PC-9 (cell line): Measurements from ENCODE around the gene STEAP3.

Source experiments
- EZH2 ChIP-seq: fragments of 200-600 bp; sonication (generic); IDR thresholded peaks from 2 replicates; pipeline ENCODE4 v1.8.0; 2017; ENCODE audit warnings: antibody characterized with exemption, low read depth
- TF ChIP-seq, protein P1 (sequence below): fragments of 200-600 bp; sonication (generic); conservative IDR thresholded peaks from 2 replicates; pipeline ENCODE4 v1.6.1; 2017; ENCODE audit warnings: mixed run types, antibody characterized with exemption, mild to moderate bottlenecking, moderate library complexity

DNA sequence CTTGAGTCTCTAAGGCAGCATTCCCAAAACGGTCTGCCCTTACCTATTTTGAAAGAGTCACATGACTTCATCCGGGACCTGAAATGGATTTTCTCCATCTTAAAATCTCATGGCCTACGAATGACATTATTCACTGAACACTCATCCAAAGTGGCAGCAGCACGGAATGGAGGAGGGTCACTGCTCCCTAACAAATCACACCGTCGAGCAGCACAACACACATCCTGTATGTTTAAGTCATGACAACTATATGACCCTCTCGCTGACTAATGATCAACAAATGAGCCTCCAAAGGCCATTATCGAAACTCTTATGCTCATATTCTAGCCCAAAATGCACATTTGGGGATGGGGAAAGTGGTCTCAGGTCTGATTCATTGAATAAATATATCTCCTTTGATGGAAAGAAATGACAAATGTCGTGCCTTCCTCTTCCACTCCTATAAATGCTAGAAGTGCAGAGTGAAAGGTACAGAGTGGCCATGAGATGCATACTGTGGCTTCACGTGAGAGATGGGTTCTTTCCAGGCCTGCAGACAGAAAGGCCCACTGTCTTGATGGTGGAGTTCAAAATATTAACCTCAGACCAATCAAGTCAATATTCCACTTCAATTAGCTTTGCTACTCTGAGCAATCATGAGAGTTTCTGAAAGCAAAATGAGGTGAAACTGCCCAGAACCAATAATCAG lies 72.2 kb downstream of the STEAP3 start:
- TF ChIP-seq, protein P1, sequence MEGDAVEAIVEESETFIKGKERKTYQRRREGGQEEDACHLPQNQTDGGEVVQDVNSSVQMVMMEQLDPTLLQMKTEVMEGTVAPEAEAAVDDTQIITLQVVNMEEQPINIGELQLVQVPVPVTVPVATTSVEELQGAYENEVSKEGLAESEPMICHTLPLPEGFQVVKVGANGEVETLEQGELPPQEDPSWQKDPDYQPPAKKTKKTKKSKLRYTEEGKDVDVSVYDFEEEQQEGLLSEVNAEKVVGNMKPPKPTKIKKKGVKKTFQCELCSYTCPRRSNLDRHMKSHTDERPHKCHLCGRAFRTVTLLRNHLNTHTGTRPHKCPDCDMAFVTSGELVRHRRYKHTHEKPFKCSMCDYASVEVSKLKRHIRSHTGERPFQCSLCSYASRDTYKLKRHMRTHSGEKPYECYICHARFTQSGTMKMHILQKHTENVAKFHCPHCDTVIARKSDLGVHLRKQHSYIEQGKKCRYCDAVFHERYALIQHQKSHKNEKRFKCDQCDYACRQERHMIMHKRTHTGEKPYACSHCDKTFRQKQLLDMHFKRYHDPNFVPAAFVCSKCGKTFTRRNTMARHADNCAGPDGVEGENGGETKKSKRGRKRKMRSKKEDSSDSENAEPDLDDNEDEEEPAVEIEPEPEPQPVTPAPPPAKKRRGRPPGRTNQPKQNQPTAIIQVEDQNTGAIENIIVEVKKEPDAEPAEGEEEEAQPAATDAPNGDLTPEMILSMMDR: no peak
- TF ChIP-seq EZH2: no peak
